GM12878 (cell line): Measurements from ENCODE around the gene PBRM1. TPM values are rescaled to one million over a fixed set of nuclear protein-coding genes. Genes with fewer than 3 reads are reported as not detected.

Experiments
- ATAC-seq: fragments of 200-7000 bp; cut with Tn5 transposase; 3 replicates; pipeline ENCODE4 v1.9.1; 2020; ENCODE audit warnings: mild to moderate bottlenecking, moderate library complexity
- BruUV-seq: library from RNA; stranded (reverse); fragments of 400-500 nt; replicated peaks from 2 replicates; lab custom pipeline; 2021; lab: Mats Ljungman, UMichigan
- CTCF ChIA-PET: fragments of 300-600 bp; sonication (Branson Sonifier 250); formaldehyde crosslinking; extraction: SDS; loops from one replicate; lab custom pipeline; 2021; ENCODE audit warnings: inconsistent platforms; lab: Yijun Ruan, JAX
- POLR2A ChIA-PET: fragments of 350-600 bp; formaldehyde crosslinking; extraction: SDS; loops from one replicate; lab custom pipeline; 2021; ENCODE audit warnings: inconsistent platforms; lab: Charles Lee
- RAD21 ChIA-PET: fragments of 300-600 bp; sonication (Branson Sonifier 250); formaldehyde crosslinking; loops from one replicate; lab custom pipeline; 2023; ENCODE audit warnings: antibody characterized with exemption; ENCODE audit not compliant: unreplicated experiment; lab: Charles Lee
- SMC1A ChIA-PET: fragments of 300-600 bp; sonication (Branson Sonifier 250); formaldehyde crosslinking; loops from one replicate; lab custom pipeline; 2023; ENCODE audit not compliant: unreplicated experiment, uncharacterized antibody; lab: Charles Lee
- DNase-seq: peaks from one replicate; pipeline ENCODE4 v3.0.0-alpha.2; 2011; ENCODE audit warnings: low read depth, low spot score
- FAIRE-seq: peaks from 3 replicates; lab custom pipeline; 2011; peaks lifted over from hg19 to GRCh38; lab: Jason Lieb, UNC
- H2AFZ ChIP-seq: 2 replicates; pipeline ENCODE4 v1.6.0; 2011; ENCODE audit warnings: low read depth, low read length, control low read depth; ENCODE audit not compliant: control insufficient read depth
- H3K27ac ChIP-seq: 2 replicates; pipeline ENCODE4 v1.5.1; 2011; ENCODE audit warnings: control low read depth; ENCODE audit not compliant: control insufficient read depth, insufficient read depth
- H3K27me3 ChIP-seq, 2 experiments: replicated peaks in 1 of 2; 2 replicates each; pipeline versions ENCODE4 v1.6.0 to v1.6.1; 2011; ENCODE audit warnings: low read length in 1 of 2; ENCODE audit not compliant: control insufficient read depth in 2 of 2, insufficient read depth in 2 of 2
- H3K36me3 ChIP-seq, 2 experiments: 2 replicates each; pipeline ENCODE4 v1.5.1; 2011; ENCODE audit warnings: low read length in 1 of 2; ENCODE audit not compliant: control insufficient read depth in 2 of 2, insufficient read depth in 2 of 2
- H3K4me1 ChIP-seq: 2 replicates; pipeline ENCODE4 v1.6.1; 2011; ENCODE audit warnings: mild to moderate bottlenecking, low read length, moderate library complexity, mixed read lengths; ENCODE audit not compliant: control insufficient read depth, insufficient read depth
- H3K4me2 ChIP-seq: 2 replicates; pipeline ENCODE4 v1.6.0; 2011; ENCODE audit warnings: control low read depth; ENCODE audit not compliant: control insufficient read depth, insufficient read depth
- H3K4me3 ChIP-seq: fragments of 200-600 bp; sonication (generic); 2 replicates; pipeline ENCODE4 v1.5.1; 2016
- H3K79me2 ChIP-seq: 2 replicates; pipeline ENCODE4 v1.6.0; 2011; ENCODE audit warnings: low read length; ENCODE audit not compliant: control insufficient read depth, insufficient read depth
- H3K9ac ChIP-seq: 2 replicates; pipeline ENCODE4 v1.8.0; 2011; ENCODE audit warnings: low read length, control low read depth, mixed read lengths; ENCODE audit not compliant: control insufficient read depth, insufficient read depth
- H3K9me3 ChIP-seq: replicated peaks from 3 replicates; pipeline ENCODE4 v1.5.1; 2011; ENCODE audit warnings: mild to moderate bottlenecking, low read length; ENCODE audit not compliant: control insufficient read depth, insufficient read depth
- H4K20me1 ChIP-seq: 2 replicates; pipeline ENCODE4 v1.6.0; 2011; ENCODE audit not compliant: control insufficient read depth, insufficient read depth
- ATF2 ChIP-seq: IDR thresholded peaks from 2 replicates; pipeline ENCODE4 v1.6.1; 2012; ENCODE audit warnings: low read length, inconsistent platforms
- ATF7 ChIP-seq: fragments of 450-650 bp; IDR thresholded peaks from 2 replicates; pipeline ENCODE4 v1.6.1; 2016; ENCODE audit warnings: low read depth, mild to moderate bottlenecking
- IKZF1 ChIP-seq: fragments of 450-650 bp; conservative IDR thresholded peaks from 2 replicates; pipeline ENCODE4 v1.6.1; 2017; ENCODE audit warnings: antibody characterized with exemption, mild to moderate bottlenecking
- IKZF2 ChIP-seq, 2 experiments: fragments of 450-650 bp; IDR thresholded peaks; 2 replicates each; pipeline ENCODE4 v1.6.1; 2017; ENCODE audit warnings: mild to moderate bottlenecking in 2 of 2, moderate library complexity in 2 of 2
- KLF5 ChIP-seq: fragments of 450-650 bp; IDR thresholded peaks from 2 replicates; pipeline ENCODE4 v1.6.1; 2014; ENCODE audit warnings: mild to moderate bottlenecking; ENCODE audit not compliant: partially characterized antibody
- NR2C2 ChIP-seq: IDR thresholded peaks from 2 replicates; pipeline ENCODE4 v1.6.1; 2011; ENCODE audit warnings: borderline replicate concordance, low read depth; ENCODE audit not compliant: control insufficient read depth, insufficient read length
- RBBP5 ChIP-seq: fragments of 200-600 bp; sonication (generic); conservative IDR thresholded peaks from 2 replicates; pipeline ENCODE4 v1.6.1; 2016
- RUNX3 ChIP-seq: IDR thresholded peaks from 2 replicates; pipeline ENCODE4 v1.6.1; 2012; ENCODE audit warnings: low read length, inconsistent platforms
- SMC3 ChIP-seq: IDR thresholded peaks from 2 replicates; pipeline ENCODE4 v1.6.1; 2011; ENCODE audit warnings: low read length, improper control_type of control experiment, borderline replicate concordance
- SPI1 ChIP-seq: IDR thresholded peaks from 2 replicates; pipeline ENCODE4 v1.6.1; 2011; ENCODE audit warnings: low read depth, mild to moderate bottlenecking, low read length, moderate library complexity, borderline replicate concordance; ENCODE audit not compliant: insufficient read depth
- STAT3 ChIP-seq: IDR thresholded peaks from 2 replicates; pipeline ENCODE4 v1.6.1; 2011; ENCODE audit warnings: low read depth, low read length, improper control_type of control experiment
- TCF3 ChIP-seq: IDR thresholded peaks from 2 replicates; pipeline ENCODE4 v1.6.1; 2012; ENCODE audit warnings: low read depth, mild to moderate bottlenecking, low read length, borderline replicate concordance; ENCODE audit not compliant: insufficient read depth
- USF1 ChIP-seq: IDR thresholded peaks from 2 replicates; pipeline ENCODE4 v1.6.1; 2011; ENCODE audit warnings: borderline replicate concordance, low read depth, mild to moderate bottlenecking, moderate library complexity, mixed read lengths, low read length; ENCODE audit not compliant: insufficient read depth; ENCODE audit errors: extremely low read length
- YBX1 ChIP-seq: fragments of 450-650 bp; IDR thresholded peaks from 2 replicates; pipeline ENCODE4 v1.6.1; 2016; ENCODE audit warnings: antibody characterized with exemption
- YY1 ChIP-seq: IDR thresholded peaks from 2 replicates; pipeline ENCODE4 v1.6.1; 2011; ENCODE audit warnings: low read depth, mild to moderate bottlenecking, low read length
- ZBED1 ChIP-seq: IDR thresholded peaks from 2 replicates; pipeline ENCODE4 v1.6.1; 2016; ENCODE audit warnings: borderline replicate concordance
- ZBTB4 ChIP-seq: fragments of 450-650 bp; formaldehyde crosslinking; IDR thresholded peaks from 2 replicates; pipeline ENCODE4 v1.4.0; 2022; ENCODE audit warnings: mild to moderate bottlenecking, moderate library complexity
- ZNF24 ChIP-seq: fragments of 450-650 bp; IDR thresholded peaks from 2 replicates; pipeline ENCODE4 v1.6.1; 2017; ENCODE audit warnings: antibody characterized with exemption, mild to moderate bottlenecking
- ZSCAN29 ChIP-seq: fragments of 450-650 bp; IDR thresholded peaks from 2 replicates; pipeline ENCODE4 v1.6.1; 2017; ENCODE audit warnings: mild to moderate bottlenecking, moderate library complexity
- WGBS: methylation state at CpG from one replicate; pipeline ENCODE4 v1.1.6; 2016; ENCODE audit warnings: low lambda C conversion rate; ENCODE audit not compliant: insufficient replicate concordance, insufficient coverage; ENCODE audit errors: missing lambda C conversion rate; 5-methylcytosine and 5-hydroxymethylcytosine counted together
- in situ Hi-C: fragments of 300-500 bp; cut with MboI; formaldehyde crosslinking; loops from 9 replicates; pipeline ENCODE4 v1.14.3; 2018; ENCODE audit warnings: mixed read lengths
- intact Hi-C: fragments of 100-400 bp; cut with micrococcal nuclease; formaldehyde crosslinking; loops from one replicate; pipeline ENCODE4 v1.14.2; 2022; ENCODE audit not compliant: unreplicated experiment
- polyA plus RNA-seq, 11 experiments: library from polyadenylated mRNA; depleted of rRNA in 4 of 11; unstranded in 6 of 11; stranded (reverse) in 5 of 11; fragments of >200 nt; fragmentation: Nextera tagmentation in 4 of 11; fragmentation: Illumina TruSeq in 1 of 11; extraction: Ambion mirVana in 4 of 11; extraction: Trizol in 1 of 11; gene quantifications; 1 replicate in 1 of 11; 2 replicates in 10 of 11; pipeline versions ENCODE4 v1.2.1 to v1.2.3, GENCODE V29; 2011 to 2016; ENCODE audit warnings: inconsistent platforms in 2 of 11, missing spikeins in 2 of 11, low read depth in 1 of 11
- total RNA-seq, 4 experiments: library from RNA; depleted of rRNA in 3 of 4; stranded (reverse); fragments of >200 nt in 3 of 4; fragmentation: Illumina TruSeq in 1 of 4; extraction: Trizol in 1 of 4; gene quantifications; 2 replicates each; pipeline versions ENCODE4 v1.2.1 to v1.2.3, GENCODE V29; 2013 to 2021

Gene PBRM1
- total and polyA plus RNA-seq, 10 of the 15 experiments (the other 5 are each of a cell fraction or from before 2014, with no cell fraction given): 8.9 to 88.9 (median 39.3) TPM

GRCh38 chr3:52544937-52545336, 140.8 kb downstream of the PBRM1 start (continued):
- TF ChIP-seq USF1 (no peak), RBBP5 (no peak), ATF7 (no peak), TCF3 (no peak)

GRCh38 chr3:52541050-52541449, 144.7 kb downstream of the PBRM1 start:
- H2AFZ ChIP-seq: no peak overlapping the region
- H3K9ac ChIP-seq: no peak overlapping the region
- H3K36me3 ChIP-seq: peaks cover 0 to 18% of the 10 kb centered on the region in 2 experiments; a peak in 2 of 4 replicates
- in situ Hi-C loops (no loop called here), intact Hi-C loops (no loop called here)
- no TSS peak for BruUV-seq
- FAIRE-seq (no peak), ATAC-seq (no peak), DNase-seq (no peak)
- no peak overlapping the region for H3K4me2 ChIP-seq
- ChIA-PET SMC1A (no interaction called here), RAD21 (interaction anchor here (1.2 kb wide), 1 partner anchor 82 kb away, joined by 3 read pairs; no protein-coding TSS in a partner anchor), CTCF (no interaction called here), POLR2A (interaction anchor here (0.6 to 1.2 kb wide), 3 partner anchors 11 to 205 kb away, joined by 3 to 7 read pairs (median 4); no protein-coding TSS in a partner anchor)
- no peaks in the 10 kb centered on the region for H3K9me3 ChIP-seq
- WGBS: 100% methylated on average over 2 of the region's 2 CpGs
- peaks cover 3% of the 10 kb centered on the region for H3K4me1 ChIP-seq
- H3K27me3 ChIP-seq: no peaks in the 10 kb centered on the region
- no peaks in the 10 kb centered on the region for H4K20me1 ChIP-seq
- no peak overlapping the region for H3K27ac ChIP-seq
- H3K79me2 ChIP-seq: peaks cover 37% of the 10 kb centered on the region
- no peak overlapping the region for H3K4me3 ChIP-seq
- TF ChIP-seq SMC3 (no peak), ATF2 (no peak), NR2C2 (no peak), IKZF2 (IDR thresholded peaks at IDR 0.05) (no peak), YBX1 (no peak), SPI1 (no peak), IKZF1 (no peak), YY1 (no peak), RUNX3 (no peak), ZBED1 (no peak), KLF5 (no peak), ZSCAN29 (no peak), STAT3 (no peak), ZNF24 (no peak), ZBTB4 (CRISPR knock-in tag) (no peak)
